GM12878 (cell line): Measurements from ENCODE around the gene FBXO33. TPM values are rescaled to one million over a fixed set of nuclear protein-coding genes. Genes with fewer than 3 reads are reported as not detected.

Experiments used
- ATF2 ChIP-seq: IDR thresholded peaks from 2 replicates; pipeline ENCODE4 v1.6.1; 2012; ENCODE audit warnings: low read length, inconsistent platforms
- BCL11A ChIP-seq: IDR thresholded peaks from 2 replicates; pipeline ENCODE4 v1.6.1; 2011; ENCODE audit warnings: low read depth, low read length
- BMI1 ChIP-seq: fragments of 450-650 bp; IDR thresholded peaks from 2 replicates; pipeline ENCODE4 v1.6.1; 2016; ENCODE audit warnings: mild to moderate bottlenecking, moderate library complexity, borderline replicate concordance
- CEBPZ ChIP-seq: fragments of 150-350 bp; IDR thresholded peaks from 2 replicates; pipeline ENCODE4 v1.6.1; 2016; ENCODE audit warnings: low read depth, low read length
- CHD1 ChIP-seq: IDR thresholded peaks from 2 replicates; pipeline ENCODE4 v1.6.1; 2012; ENCODE audit warnings: low read depth, low read length, improper control_type of control experiment
- CHD4 ChIP-seq: fragments of 200-600 bp; sonication (generic); IDR thresholded peaks from 2 replicates; pipeline ENCODE4 v1.6.1; 2016; ENCODE audit warnings: mild to moderate bottlenecking
- DPF2 ChIP-seq: fragments of 450-650 bp; IDR thresholded peaks from 2 replicates; pipeline ENCODE4 v1.6.1; 2017; ENCODE audit warnings: mild to moderate bottlenecking
- HSF1 ChIP-seq: fragments of 150-350 bp; IDR thresholded peaks from 2 replicates; pipeline ENCODE4 v1.6.1; 2014; ENCODE audit warnings: mild to moderate bottlenecking, low read depth, low read length
- IKZF1 ChIP-seq: fragments of 450-650 bp; conservative IDR thresholded peaks from 2 replicates; pipeline ENCODE4 v1.6.1; 2017; ENCODE audit warnings: antibody characterized with exemption, mild to moderate bottlenecking
- IRF3 ChIP-seq: fragments of 450-650 bp; IDR thresholded peaks from 2 replicates; pipeline ENCODE4 v1.6.1; 2014; ENCODE audit warnings: mild to moderate bottlenecking
- JUND ChIP-seq: IDR thresholded peaks from 2 replicates; pipeline ENCODE4 v1.6.1; 2012; ENCODE audit warnings: low read depth, mild to moderate bottlenecking, low read length, improper control_type of control experiment, moderate library complexity
- MEF2B ChIP-seq: fragments of 450-650 bp; IDR thresholded peaks from 2 replicates; pipeline ENCODE4 v1.6.1; 2018; ENCODE audit warnings: mild to moderate bottlenecking, moderate library complexity; ENCODE audit not compliant: partially characterized antibody, poor library complexity, severe bottlenecking
- MTA3 ChIP-seq: IDR thresholded peaks from 2 replicates; pipeline ENCODE4 v1.6.1; 2012; ENCODE audit warnings: low read length, inconsistent platforms, borderline replicate concordance
- MYC ChIP-seq: IDR thresholded peaks from 2 replicates; pipeline ENCODE4 v1.6.1; 2011; ENCODE audit warnings: mild to moderate bottlenecking, low read length, moderate library complexity, inconsistent platforms; ENCODE audit not compliant: insufficient read depth, insufficient replicate concordance, insufficient read length, severe bottlenecking
- NBN ChIP-seq: fragments of 450-650 bp; IDR thresholded peaks from 2 replicates; pipeline ENCODE4 v1.6.1; 2016
- NFIC ChIP-seq: IDR thresholded peaks from 2 replicates; pipeline ENCODE4 v1.6.1; 2012; ENCODE audit warnings: low read depth, mild to moderate bottlenecking, inconsistent platforms, low read length, moderate library complexity
- POLR2AphosphoS5 ChIP-seq: IDR thresholded peaks from 2 replicates; pipeline ENCODE4 v1.6.1; 2011; ENCODE audit warnings: mild to moderate bottlenecking, low read length, inconsistent platforms
- RAD51 ChIP-seq: fragments of 450-650 bp; IDR thresholded peaks from 2 replicates; pipeline ENCODE4 v1.6.1; 2016; ENCODE audit warnings: moderate library complexity, mild to moderate bottlenecking, inconsistent platforms
- RCOR1 ChIP-seq: conservative IDR thresholded peaks from 2 replicates; pipeline ENCODE4 v1.6.1; 2012; ENCODE audit warnings: low read depth, low read length, improper control_type of control experiment
- SREBF1 ChIP-seq: IDR thresholded peaks from 2 replicates; pipeline ENCODE4 v1.6.1; 2012; ENCODE audit warnings: mild to moderate bottlenecking, low read length
- SRF ChIP-seq, 2 experiments: IDR thresholded peaks; 2 replicates each; pipeline ENCODE4 v1.6.1; 2011; ENCODE audit warnings: low read depth in 2 of 2, low read length in 2 of 2, mild to moderate bottlenecking in 1 of 2, moderate library complexity in 1 of 2
- STAT3 ChIP-seq: IDR thresholded peaks from 2 replicates; pipeline ENCODE4 v1.6.1; 2011; ENCODE audit warnings: low read depth, low read length, improper control_type of control experiment
- SUPT20H ChIP-seq: IDR thresholded peaks from 2 replicates; pipeline ENCODE4 v1.6.1; 2011; ENCODE audit warnings: low read depth, mild to moderate bottlenecking, low read length, moderate library complexity, borderline replicate concordance; ENCODE audit not compliant: control insufficient read depth
- ZBED1 ChIP-seq: IDR thresholded peaks from 2 replicates; pipeline ENCODE4 v1.6.1; 2016; ENCODE audit warnings: borderline replicate concordance
- ZNF622 ChIP-seq: fragments of 450-650 bp; IDR thresholded peaks from 2 replicates; pipeline ENCODE4 v1.6.1; 2017; ENCODE audit warnings: mild to moderate bottlenecking, inconsistent platforms
- ZSCAN29 ChIP-seq: fragments of 450-650 bp; IDR thresholded peaks from 2 replicates; pipeline ENCODE4 v1.6.1; 2017; ENCODE audit warnings: mild to moderate bottlenecking, moderate library complexity
- polyA plus RNA-seq, 11 experiments: library from polyadenylated mRNA; depleted of rRNA in 4 of 11; unstranded in 6 of 11; stranded (reverse) in 5 of 11; fragments of >200 nt; fragmentation: Nextera tagmentation in 4 of 11; fragmentation: Illumina TruSeq in 1 of 11; extraction: Ambion mirVana in 4 of 11; extraction: Trizol in 1 of 11; gene quantifications; 1 replicate in 1 of 11; 2 replicates in 10 of 11; pipeline versions ENCODE4 v1.2.1 to v1.2.3, GENCODE V29; 2011 to 2016; ENCODE audit warnings: inconsistent platforms in 2 of 11, missing spikeins in 2 of 11, low read depth in 1 of 11
- total RNA-seq, 4 experiments: library from RNA; depleted of rRNA in 3 of 4; stranded (reverse); fragments of >200 nt in 3 of 4; fragmentation: Illumina TruSeq in 1 of 4; extraction: Trizol in 1 of 4; gene quantifications; 2 replicates each; pipeline versions ENCODE4 v1.2.1 to v1.2.3, GENCODE V29; 2013 to 2021

The FBXO33 gene
- total and polyA plus RNA-seq, 10 of the 15 experiments (the other 5 are each of a cell fraction or from before 2014, with no cell fraction given): 4.7 to 56.9 (median 19.6) TPM

GRCh38 chr14:39446131-39446744 is 14.0 kb upstream of the FBXO33 start (continued):
- TF ChIP-seq IRF3 (no peak), ZBED1 (peak; percentile 67; the same call in 1 of the 2 replicates), IKZF1 (peak; percentile 84), SRF (IDR thresholded peaks at IDR 0.05; ENCODE audit: low read depth in 2 of 2, low read length in 2 of 2) (no peak), CHD4 (no peak), BMI1 (0 out of 2 replicates have a peak, but pooled peaks have one; percentile 25), SREBF1 (no peak), CHD1 (no peak), SUPT20H (no peak), STAT3 (no peak), RAD51 (peak; percentile 55), MTA3 (no peak), ZNF622 (no peak), MYC (no peak), RCOR1 (no peak), HSF1 (no peak), BCL11A (no peak), JUND (no peak), POLR2AphosphoS5 (no peak), DPF2 (peak; percentile 54; the same call in 1 of the 2 replicates), MEF2B (peak; percentile 81), ZSCAN29 (no peak), ATF2 (peak; percentile 50; the same call in 1 of the 2 replicates), NFIC (peak; percentile 80), CEBPZ (no peak), NBN (peak; percentile 81; the same call in 1 of the 2 replicates)
